ENCODE data around the gene CORIN.
"Not testable (repeated sequence)": the region's sequence is repeated elsewhere in the genome, so short reads cannot be mapped to it uniquely, and the experiment has no call there.

CORIN gene

DNA sequence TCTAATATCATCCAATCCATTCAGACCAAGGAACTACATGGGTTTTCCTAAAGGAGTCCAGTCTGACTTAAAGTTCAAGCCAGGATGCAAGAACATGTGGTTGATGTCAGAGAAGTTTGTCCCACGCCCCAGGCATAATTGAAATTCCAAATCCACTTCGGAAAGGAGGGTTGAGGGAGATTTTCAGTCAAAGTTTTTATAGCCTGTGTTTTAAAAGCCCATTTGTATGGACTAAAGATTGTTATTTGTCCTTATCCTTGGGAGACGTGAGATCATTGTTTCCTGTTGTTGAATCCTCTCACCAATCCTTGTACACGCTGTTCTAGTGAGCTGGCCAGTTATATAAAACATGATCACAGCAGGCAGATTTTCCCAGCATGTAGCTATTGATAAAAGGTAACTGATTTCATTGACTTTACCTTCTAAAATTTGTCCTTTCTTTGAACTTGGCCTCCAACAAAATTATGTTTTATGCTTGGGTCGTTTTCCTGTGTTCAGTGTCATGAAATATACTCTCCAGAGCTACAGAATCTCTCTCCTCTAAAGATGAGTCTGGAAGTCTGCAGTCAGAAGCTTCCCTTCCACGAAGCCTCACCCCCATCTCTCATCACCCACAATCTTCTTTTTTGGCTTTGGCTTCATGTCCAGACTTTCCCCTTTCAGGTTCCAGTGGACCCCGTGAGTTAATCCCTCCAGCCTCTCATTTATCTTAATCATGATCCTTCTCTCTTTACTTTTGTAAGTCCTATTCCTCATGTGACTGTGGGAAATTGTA is 259.9 kb downstream of the CORIN start:
- no peak for DNase-seq (ENCODE audit: low read depth in 1 of 2, low spot score in 1 of 2)

DNA sequence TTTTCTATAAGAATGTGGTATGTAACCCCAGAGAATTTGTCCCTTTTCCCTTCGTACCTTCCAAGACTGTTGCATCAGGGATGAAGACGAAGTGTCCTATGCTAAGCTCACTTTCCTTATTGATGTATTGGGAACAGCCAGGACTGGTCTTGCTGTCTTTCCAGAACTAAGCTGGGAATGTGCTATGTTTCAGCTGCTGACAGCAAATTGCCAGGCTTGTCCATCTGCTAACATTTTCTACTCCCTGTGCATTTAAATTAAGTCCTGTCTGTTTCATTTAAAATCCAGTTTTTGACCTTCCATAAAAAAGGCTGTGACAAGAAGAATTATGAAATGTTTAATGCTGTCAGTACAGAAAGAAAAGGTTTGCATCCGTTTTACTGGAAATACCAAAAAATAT is 264.9 kb downstream of the CORIN start:
- no peak for DNase-seq (ENCODE audit: low read depth in 1 of 2, low spot score in 1 of 2)

- DNase-seq (ENCODE audit: low read depth in 1 of 2, low spot score in 1 of 2): no peak
Measured at GRCh38 chr4:47570816-47571215, 267.1 kb downstream of the CORIN start.

DNA sequence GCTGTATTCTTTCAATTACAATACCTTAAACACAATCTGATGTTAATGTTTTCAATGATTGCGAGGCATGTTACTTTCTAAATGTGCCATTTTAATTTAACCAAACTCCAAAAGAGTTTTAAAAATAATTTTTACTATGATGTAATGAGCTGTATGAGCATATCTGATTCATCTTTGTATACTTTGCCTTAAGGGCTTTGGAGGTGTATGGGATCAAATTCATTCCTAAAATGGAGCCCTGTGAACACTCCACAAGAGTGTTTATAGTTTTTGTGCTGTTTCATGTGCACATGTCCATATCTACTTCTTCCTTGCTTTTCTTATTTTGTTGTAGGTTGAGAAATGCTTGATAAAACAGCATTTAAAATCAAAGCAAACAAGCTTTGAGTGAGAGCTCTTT is 270.4 kb downstream of the CORIN start:
- no peak for DNase-seq (ENCODE audit: low read depth in 1 of 2, low spot score in 1 of 2)

GRCh38 chr4:47566969-47567368 is 270.9 kb downstream of the CORIN start:
- no peak for DNase-seq (ENCODE audit: low read depth in 1 of 2, low spot score in 1 of 2)

- DNase-seq (ENCODE audit: low read depth in 1 of 2, low spot score in 1 of 2): no peak
Measured at GRCh38 chr4:47566566-47566965, 271.3 kb downstream of the CORIN start.

DNA sequence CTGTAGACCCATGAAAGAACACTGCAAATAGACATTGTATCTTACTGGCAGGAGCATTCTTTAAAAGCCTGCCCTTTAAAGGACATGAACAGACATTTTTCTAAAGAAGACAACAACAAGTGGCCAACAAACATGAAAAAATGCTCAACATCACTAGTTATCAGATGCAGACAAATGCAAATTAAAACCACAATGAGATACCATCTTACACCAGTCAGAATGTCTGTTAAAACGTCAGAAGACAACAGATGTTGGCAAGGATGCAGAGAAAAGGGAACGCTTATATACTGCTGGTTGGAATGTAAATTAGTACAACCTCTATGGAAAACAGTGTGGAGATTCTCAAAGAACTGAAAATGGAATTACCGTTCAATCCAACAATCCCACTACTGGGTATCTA is 275.6 kb downstream of the CORIN start:
- DNase-seq (ENCODE audit: low read depth in 1 of 2, low spot score in 1 of 2): no peak

DNA sequence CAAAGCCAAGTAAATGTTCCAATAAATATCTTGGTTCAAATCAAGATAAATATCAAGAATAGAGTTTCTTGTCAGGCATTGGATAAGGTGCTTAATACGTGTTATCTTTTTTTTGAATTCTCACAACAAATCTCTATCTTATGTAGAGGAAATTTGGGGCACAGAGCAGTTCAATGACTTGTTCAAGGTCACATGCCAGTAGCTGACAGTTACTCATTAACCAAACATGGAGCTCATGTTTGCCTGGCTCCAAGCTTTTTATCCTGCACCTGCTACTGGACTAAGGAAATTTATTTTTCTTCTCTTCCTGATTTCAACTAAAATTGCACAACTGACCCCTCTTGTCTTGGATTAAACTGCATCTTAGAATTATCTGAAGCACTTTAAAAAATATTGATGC is 276.5 kb downstream of the CORIN start:
- no peak for DNase-seq (ENCODE audit: low read depth in 1 of 2, low spot score in 1 of 2)

GRCh38 chr4:47560682-47561081 is 277.2 kb downstream of the CORIN start:
- no peak for DNase-seq (ENCODE audit: low read depth in 1 of 2, low spot score in 1 of 2)

DNA sequence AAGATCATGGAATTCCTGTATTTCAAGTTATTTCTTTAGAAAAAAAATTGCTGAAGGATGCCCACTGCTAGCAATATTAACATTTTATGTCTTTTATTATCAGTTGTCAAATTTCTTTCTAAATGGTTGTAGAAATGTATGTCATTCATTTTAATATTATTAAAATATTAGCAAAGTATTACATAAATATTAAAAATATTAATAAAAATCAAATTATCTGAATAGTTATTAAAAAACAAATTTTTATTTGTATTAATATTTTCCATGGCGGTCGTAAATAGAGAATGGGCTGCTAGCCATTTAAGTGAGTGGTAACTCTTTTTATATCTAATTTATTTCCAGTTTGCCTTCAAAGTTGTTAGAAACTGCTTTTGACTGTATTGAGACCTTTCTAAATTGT is 280.6 kb downstream of the CORIN start:
- no peak for DNase-seq (ENCODE audit: low read depth in 1 of 2, low spot score in 1 of 2)

GRCh38 chr4:47555920-47556319 is 281.9 kb downstream of the CORIN start:
- DNase-seq (ENCODE audit: low read depth in 1 of 2, low spot score in 1 of 2): not testable (repeated sequence)

- no peak for DNase-seq (ENCODE audit: low read depth in 1 of 2, low spot score in 1 of 2)
Measured at GRCh38 chr4:47553329-47554125, 284.3 kb downstream of the CORIN start.

GRCh38 chr4:47551682-47552081 is 286.2 kb downstream of the CORIN start:
- no peak for DNase-seq (ENCODE audit: low read depth in 1 of 2, low spot score in 1 of 2)

DNA sequence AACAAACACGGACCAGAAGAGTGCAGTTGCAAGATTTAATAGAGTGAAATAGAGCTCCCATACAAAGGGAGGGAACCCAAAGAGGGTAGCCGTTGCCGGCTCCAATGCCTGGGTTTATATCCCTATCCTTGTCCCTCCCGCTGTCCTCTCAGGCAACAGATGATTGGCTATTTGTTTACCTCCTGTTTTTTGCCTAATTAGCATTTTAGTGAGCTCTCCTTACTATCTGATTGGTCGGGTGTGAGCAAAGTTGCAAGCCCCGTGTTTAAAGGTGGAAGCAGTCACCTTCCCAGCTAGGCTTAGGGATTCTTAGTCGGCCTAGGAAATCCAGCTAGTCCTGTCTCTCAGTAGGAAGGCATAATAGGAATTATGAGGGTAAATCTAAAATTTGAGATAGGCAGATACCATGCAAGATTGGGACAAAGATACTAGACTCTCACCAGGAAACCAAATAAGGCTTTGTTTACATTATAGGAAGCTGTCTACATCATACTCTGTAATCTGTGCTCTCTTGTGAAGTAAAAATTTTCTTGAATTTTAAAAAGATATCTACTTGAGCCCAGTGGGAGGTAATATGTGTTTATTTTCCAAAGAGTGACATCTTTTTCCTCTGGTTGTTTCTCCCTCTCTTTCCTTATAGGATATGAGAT is 286.8 kb downstream of the CORIN start:
- no peak for DNase-seq (ENCODE audit: low read depth in 1 of 2, low spot score in 1 of 2)

- DNase-seq (ENCODE audit: low read depth in 1 of 2, low spot score in 1 of 2): not testable (repeated sequence)
Measured at GRCh38 chr4:47550357-47550756, 287.5 kb downstream of the CORIN start.

Measured in activated T-helper 1 cell treated with anti-CD3 and anti-CD28 coated beads, Interleukin-2, amount 50 U/mL, for 16 hours (primary cell).